ENCODE data around the gene PTGER1.

Gene PTGER1

DNA sequence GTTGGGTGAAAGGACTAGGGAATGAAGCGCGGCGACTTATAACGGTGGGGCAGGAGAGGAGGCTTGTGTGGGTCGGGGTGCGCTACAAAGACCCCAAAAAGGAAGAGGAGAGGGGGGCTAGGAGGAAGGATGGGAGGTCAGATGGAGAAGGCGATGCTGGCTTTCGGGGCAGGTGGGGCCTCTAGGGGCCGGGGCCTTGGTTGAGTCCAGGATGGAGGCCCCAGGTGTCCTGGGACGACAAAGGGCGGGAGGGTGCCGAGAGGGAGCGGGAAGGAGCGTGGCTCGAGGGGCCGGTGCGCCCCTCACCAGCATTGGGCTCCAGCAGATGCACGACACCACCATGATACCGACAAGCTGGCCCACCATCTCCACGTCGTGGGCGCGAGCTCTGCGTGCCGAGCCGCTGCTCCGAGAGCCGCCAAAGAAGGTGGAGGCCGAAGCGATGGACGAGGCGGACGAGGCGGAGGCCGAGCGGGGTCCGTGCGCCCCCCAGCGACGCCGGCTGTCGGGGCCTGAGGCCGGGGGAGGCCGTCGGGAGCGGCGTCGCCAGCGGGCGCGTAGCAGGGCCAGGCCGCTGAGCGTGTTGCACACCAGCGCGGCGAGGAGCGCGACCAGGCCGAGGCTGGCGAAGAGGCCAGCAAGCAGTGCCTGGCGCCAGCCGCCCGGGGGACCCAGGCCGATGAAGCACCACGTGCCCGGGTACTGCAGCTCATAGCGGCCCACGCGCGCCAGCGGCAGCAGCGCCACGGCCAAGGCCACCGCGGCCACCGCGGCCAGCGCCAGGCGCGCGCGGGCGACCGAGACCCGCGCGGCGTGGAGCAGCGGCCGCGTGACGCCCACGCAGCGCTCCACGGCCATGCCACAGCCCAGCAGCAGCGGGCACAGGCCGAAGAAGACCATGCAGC is 1.8 kb downstream of the PTGER1 start:
- DNase-seq (ENCODE audit: low read depth): no peak
- H3K4me3 ChIP-seq (ENCODE audit: low read length): no peak overlapping the region
- no peak for TF ChIP-seq CTCF (conservative IDR thresholded peaks at IDR 0.05; ENCODE audit: low read length)

DNA sequence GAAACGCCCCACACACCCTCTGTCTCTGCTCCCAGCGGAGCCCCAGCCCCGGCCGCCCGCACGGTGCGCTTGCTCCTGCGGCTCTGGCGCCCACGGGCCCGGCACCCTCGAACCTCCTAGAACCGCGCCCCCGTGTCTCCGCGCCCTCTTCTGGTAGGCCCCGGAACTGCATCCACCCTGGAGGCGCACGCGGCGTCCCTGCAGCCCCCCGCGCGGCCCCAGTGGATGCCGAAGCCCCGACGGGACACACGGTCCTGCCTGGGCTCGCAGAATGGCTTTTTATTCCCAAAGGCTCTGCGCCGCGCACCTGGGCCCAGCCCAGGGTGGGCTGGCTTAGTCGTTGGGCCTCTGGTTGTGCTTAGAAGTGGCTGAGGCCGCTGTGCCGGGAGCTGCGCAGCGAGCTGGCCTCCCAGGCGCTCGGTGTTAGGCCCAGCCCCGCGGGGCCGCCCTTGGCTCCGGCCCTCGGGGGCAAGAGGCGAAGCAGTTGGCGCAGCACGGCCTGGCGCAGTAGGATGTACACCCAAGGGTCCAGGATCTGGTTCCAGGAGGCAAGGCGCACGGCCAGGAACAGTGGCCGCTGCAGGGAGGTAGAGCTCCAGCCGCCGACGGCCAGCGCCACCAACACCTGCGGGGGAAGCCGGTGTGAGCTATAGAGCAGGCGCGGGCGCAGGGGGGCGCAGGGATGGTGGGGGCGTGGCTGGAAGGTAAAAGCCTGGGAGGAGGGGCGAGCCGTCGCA is 2.8 kb downstream of the PTGER1 start:
- H3K4me3 ChIP-seq (ENCODE audit: low read length): no peak overlapping the region
- TF ChIP-seq CTCF (conservative IDR thresholded peaks at IDR 0.05; ENCODE audit: low read length): peak; percentile 65
- DNase-seq (ENCODE audit: low read depth): peak; percentile 34

- no peak overlapping the region for H3K4me3 ChIP-seq (ENCODE audit: low read length)
- no peak for DNase-seq (ENCODE audit: low read depth)
- no peak for TF ChIP-seq CTCF (conservative IDR thresholded peaks at IDR 0.05; ENCODE audit: low read length)
These were observed 3.5 kb downstream of the PTGER1 start for GRCh38 chr19:14471436-14472187.

DNA sequence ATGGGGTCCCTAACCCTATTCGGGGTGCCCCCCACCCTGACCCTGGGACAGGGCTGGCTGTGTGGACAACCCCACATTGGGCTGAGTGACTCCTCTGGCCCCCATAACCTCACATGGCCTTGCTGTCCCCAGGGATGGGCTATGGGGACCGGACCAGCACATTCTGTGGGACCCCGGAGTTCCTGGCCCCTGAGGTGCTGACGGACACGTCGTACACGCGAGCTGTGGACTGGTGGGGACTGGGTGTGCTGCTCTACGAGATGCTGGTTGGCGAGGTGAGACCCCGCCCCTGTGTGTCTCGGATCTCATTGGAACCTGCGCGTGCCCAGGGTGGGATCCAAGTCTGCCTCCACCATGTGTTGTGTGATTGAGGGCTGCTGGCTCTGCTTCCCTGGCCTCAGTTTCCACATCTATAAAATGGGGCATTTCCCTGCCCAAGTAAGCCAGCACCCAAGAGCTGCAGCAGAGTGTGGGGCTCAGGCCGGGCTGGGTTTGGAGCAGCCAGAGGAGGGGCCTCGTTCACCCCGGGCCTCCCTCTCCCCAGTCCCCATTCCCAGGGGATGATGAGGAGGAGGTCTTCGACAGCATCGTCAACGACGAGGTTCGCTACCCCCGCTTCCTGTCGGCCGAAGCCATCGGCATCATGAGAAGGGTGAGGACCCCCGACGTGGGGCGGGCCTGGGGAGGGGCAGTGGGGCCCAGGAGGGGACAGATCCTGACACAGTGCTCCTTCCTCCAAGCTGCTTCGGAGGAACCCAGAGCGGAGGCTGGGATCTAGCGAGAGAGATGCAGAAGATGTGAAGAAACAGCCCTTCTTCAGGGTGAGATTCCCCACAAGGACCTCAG is 4.9 kb downstream of the PTGER1 start:
- TF ChIP-seq CTCF (conservative IDR thresholded peaks at IDR 0.05; ENCODE audit: low read length): no peak
- DNase-seq (ENCODE audit: low read depth): no peak
- H3K4me3 ChIP-seq (ENCODE audit: low read length): no peak overlapping the region

DNA sequence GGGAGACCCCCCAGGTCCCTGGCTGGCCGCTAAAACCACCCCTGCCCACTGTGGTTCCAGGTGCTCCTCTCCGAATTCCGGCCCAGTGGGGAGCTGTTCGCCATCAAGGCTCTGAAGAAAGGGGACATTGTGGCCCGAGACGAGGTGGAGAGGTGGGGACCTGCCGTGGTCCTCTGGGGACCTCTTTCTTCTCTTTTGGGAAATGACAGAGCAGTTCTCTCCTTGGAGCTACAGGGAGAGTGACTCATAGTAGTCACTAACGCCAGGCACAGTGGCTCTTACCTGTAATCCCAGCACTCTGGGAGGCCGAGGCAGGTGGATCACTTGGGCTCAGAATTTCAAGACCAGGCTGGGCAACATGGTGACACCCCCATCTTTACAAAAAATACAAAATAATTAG is 7.3 kb downstream of the PTGER1 start:
- no peak for DNase-seq (ENCODE audit: low read depth)
- no peak overlapping the region for H3K4me3 ChIP-seq (ENCODE audit: low read length)
- TF ChIP-seq CTCF (conservative IDR thresholded peaks at IDR 0.05; ENCODE audit: low read length): no peak

DNA sequence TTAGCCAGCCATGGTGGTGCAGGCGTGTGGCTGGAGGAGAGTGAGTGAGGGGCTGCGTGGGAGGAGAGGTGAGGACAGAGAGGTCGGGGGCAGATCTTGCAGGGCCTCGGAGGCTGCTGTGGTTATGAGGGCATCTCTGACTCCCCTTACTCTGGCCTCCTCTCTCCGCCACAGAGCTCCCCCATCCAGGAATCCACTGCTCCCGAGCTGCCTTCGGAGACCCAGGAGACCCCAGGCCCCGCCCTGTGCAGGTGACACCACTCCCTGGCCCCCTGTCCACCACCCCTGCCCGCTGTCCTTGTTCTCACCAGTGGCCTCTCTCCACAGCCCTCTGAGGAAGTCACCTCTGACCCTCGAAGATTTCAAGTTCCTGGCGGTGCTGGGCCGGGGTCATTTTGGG is 7.8 kb downstream of the PTGER1 start:
- H3K4me3 ChIP-seq (ENCODE audit: low read length): no peak overlapping the region
- TF ChIP-seq CTCF (conservative IDR thresholded peaks at IDR 0.05; ENCODE audit: low read length): no peak

More for the DNA sequence above, 7.8 kb downstream of the PTGER1 start:
- no peak for DNase-seq (ENCODE audit: low read depth)

Data from AG10803 (cell line).